ENCODE data around the gene DOHH.

DNA sequence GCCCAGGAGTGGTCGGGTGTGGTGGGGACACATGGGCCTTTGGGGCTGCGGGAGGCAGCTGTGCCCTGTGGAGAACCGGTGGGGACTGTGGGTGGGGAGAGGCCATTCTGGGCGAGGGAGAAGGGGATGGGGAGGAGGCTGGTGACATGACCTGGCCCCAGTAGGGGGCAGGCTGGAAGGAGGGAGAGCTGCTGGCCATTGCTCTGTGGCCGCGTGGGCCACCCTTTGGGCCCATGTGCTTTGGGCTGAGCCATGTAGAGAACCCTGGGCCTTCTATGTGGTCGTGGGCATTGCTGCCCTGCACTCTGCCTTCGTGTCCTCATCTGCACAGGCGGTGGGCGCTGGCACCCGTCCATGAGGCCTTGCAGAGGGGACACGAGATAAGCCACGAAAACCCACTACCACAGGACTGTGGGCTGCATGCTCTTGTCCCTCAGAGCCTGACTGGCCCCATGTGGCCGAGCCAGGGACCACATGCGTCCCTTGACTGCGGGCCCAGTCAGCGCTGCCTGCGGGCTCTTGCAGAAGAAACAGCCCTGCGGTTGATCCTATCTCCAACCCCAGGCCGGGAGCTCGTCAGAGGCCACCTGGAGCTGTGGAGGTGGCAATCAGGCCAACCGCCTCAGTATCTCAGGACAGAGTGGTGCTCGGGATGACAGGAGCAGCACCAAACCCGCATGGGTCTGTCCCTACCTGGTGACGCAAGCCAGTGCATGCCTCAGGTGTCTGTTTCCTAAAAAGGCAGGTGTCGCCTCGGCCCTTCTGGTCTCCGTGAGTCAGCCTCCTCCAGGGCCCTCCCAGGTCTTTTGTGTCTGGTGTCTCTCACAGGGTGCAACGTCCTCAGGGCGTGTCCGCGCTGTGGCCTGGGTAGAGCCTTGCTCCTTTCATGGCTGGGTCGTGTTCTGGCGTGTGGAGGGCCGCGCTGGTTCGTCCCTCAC, 20.0 kb upstream of the DOHH start:
- TF ChIP-seq, protein P1, sequence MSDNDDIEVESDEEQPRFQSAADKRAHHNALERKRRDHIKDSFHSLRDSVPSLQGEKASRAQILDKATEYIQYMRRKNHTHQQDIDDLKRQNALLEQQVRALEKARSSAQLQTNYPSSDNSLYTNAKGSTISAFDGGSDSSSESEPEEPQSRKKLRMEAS (IDR thresholded peaks at IDR 0.05; ENCODE audit: insufficient read depth, insufficient read length): no peak
- TF ChIP-seq, protein P2, sequence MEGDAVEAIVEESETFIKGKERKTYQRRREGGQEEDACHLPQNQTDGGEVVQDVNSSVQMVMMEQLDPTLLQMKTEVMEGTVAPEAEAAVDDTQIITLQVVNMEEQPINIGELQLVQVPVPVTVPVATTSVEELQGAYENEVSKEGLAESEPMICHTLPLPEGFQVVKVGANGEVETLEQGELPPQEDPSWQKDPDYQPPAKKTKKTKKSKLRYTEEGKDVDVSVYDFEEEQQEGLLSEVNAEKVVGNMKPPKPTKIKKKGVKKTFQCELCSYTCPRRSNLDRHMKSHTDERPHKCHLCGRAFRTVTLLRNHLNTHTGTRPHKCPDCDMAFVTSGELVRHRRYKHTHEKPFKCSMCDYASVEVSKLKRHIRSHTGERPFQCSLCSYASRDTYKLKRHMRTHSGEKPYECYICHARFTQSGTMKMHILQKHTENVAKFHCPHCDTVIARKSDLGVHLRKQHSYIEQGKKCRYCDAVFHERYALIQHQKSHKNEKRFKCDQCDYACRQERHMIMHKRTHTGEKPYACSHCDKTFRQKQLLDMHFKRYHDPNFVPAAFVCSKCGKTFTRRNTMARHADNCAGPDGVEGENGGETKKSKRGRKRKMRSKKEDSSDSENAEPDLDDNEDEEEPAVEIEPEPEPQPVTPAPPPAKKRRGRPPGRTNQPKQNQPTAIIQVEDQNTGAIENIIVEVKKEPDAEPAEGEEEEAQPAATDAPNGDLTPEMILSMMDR (IDR thresholded peaks at IDR 0.05; ENCODE audit: extremely low read depth in 1 of 2, insufficient read depth in 1 of 2, low read depth in 1 of 2, low read length in 2 of 2): no peak

Data from endothelial cell of umbilical vein (primary cell).